CD4-positive, alpha-beta T cell (primary cell): Measurements from ENCODE around the gene ABCB9. TPM values are rescaled to one million over a fixed set of nuclear protein-coding genes. Genes with fewer than 3 reads are reported as not detected.

Experiments used
- ATAC-seq: fragments of 200-7000 bp; cut with Tn5 transposase; one replicate; pipeline ENCODE4 v1.10.0; 2022; ENCODE audit warnings: mild to moderate bottlenecking; ENCODE audit not compliant: poor library complexity
- CTCF ChIA-PET: fragments of 350-600 bp; sonication (Branson Sonifier 250); formaldehyde crosslinking; loops from one replicate; lab custom pipeline; 2021; ENCODE audit warnings: antibody characterized with exemption, inconsistent platforms; lab: Charles Lee
- POLR2A ChIA-PET: fragments of 350-600 bp; sonication (Branson Sonifier 250); formaldehyde crosslinking; loops from one replicate; lab custom pipeline; 2021; ENCODE audit warnings: antibody characterized with exemption, inconsistent platforms; lab: Charles Lee
- DNase-seq, 14 experiments: peaks; one replicate each; pipeline ENCODE4 v3.0.0-alpha.2; 2013 to 2020; ENCODE audit warnings: mixed read lengths in 2 of 14
- H3K27ac ChIP-seq, 2 donors: one replicate each; pipeline versions ENCODE4 v1.5.1 to v1.7.0; 2013; ENCODE audit warnings: low read length in 2 of 2, low read depth in 1 of 2, mild to moderate bottlenecking in 1 of 2
- H3K27me3 ChIP-seq, 2 experiments: 1 replicate in 1 of 2; 2 replicates in 1 of 2; pipeline versions ENCODE4 v1.6.1 to v1.7.0; 2013; ENCODE audit warnings: low read length in 2 of 2, control low read depth in 1 of 2, mild to moderate bottlenecking in 1 of 2, moderate library complexity in 1 of 2; ENCODE audit not compliant: insufficient read depth in 2 of 2, control insufficient read depth in 1 of 2
- H3K36me3 ChIP-seq: one replicate; pipeline ENCODE4 v1.6.1; 2013; ENCODE audit warnings: low read length, control low read depth; ENCODE audit not compliant: insufficient read depth
- H3K4me1 ChIP-seq: one replicate; pipeline ENCODE4 v1.6.1; 2013; ENCODE audit warnings: low read length, control low read depth; ENCODE audit not compliant: insufficient read depth
- H3K4me3 ChIP-seq: one replicate; pipeline ENCODE4 v1.5.1; 2013; ENCODE audit warnings: mild to moderate bottlenecking, low read length, moderate library complexity
- H3K9me3 ChIP-seq, 2 experiments: 1 replicate in 1 of 2; 2 replicates in 1 of 2; pipeline versions ENCODE4 v1.6.1 to v1.7.0; 2013; ENCODE audit warnings: low read length in 2 of 2, mild to moderate bottlenecking in 2 of 2, control low read depth in 1 of 2, moderate library complexity in 1 of 2; ENCODE audit not compliant: control insufficient read depth in 1 of 2, insufficient read depth in 1 of 2
- H3K27ac Mint-ChIP-seq: one replicate; pipeline ENCODE4 v1.8.0; 2020; ENCODE audit warnings: mixed read lengths
- H3K27me3 Mint-ChIP-seq: one replicate; pipeline ENCODE4 v1.8.0; 2021; ENCODE audit warnings: mixed read lengths
- H3K36me3 Mint-ChIP-seq: one replicate; pipeline ENCODE4 v1.8.0; 2021; ENCODE audit warnings: low read depth, mixed read lengths
- H3K4me1 Mint-ChIP-seq: one replicate; pipeline ENCODE4 v1.8.0; 2021; ENCODE audit warnings: low read depth, mixed read lengths
- H3K4me3 Mint-ChIP-seq: one replicate; pipeline ENCODE4 v1.8.0; 2020; ENCODE audit warnings: mild to moderate bottlenecking, mixed read lengths
- H3K9me3 Mint-ChIP-seq: one replicate; pipeline ENCODE4 v1.8.0; 2020; ENCODE audit warnings: mixed read lengths
- CTCF ChIP-seq: fragments of 200-600 bp; IDR thresholded peaks from one replicate; pipeline ENCODE4 v1.8.0; 2022; ENCODE audit warnings: antibody characterized with exemption, mild to moderate bottlenecking
- intact Hi-C, 2 experiments: fragments of 100-400 bp; cut with DNase I in 1 of 2; cut with micrococcal nuclease in 1 of 2; formaldehyde crosslinking; loops; one replicate each; pipeline versions ENCODE4 v1.15.1 to v1.9.0; 2023 to 2025; cut with DNase I, micrococcal nuclease
- total RNA-seq, 174 experiments: library from RNA in 2 of 174; stranded (reverse) in 2 of 174; gene quantifications; one replicate each; pipeline ENCODE4 v1.2.3 and lab custom pipeline; 2021 to 2026

ABCB9 gene
- total RNA-seq, 2 experiments from 2014 or later: 5.4 to 6.2 TPM

- Histone ChIP-seq H3K27me3 (no peaks in the 10 kb centered on the region), H3K4me1 (no peaks in the 10 kb centered on the region), H3K36me3 (no peaks in the 10 kb centered on the region), H3K27ac (no peak overlapping the region), H3K9me3 (no peaks in the 10 kb centered on the region), H3K4me3 (no peak overlapping the region)
- no peak overlapping the region for H3K27ac Mint-ChIP-seq
- ATAC-seq (no peak), DNase-seq (no peak)
- no peak for TF ChIP-seq CTCF
- H3K9me3 Mint-ChIP-seq: no peaks in the 10 kb centered on the region
- H3K36me3 Mint-ChIP-seq: no peaks in the 10 kb centered on the region
- intact Hi-C loops: loop anchor here in 1 of 2 experiments (10.0 kb wide), 1 partner anchor 320 kb away; no protein-coding TSS in a partner anchor
- no peaks in the 10 kb centered on the region for H3K27me3 Mint-ChIP-seq
- ChIA-PET CTCF (no interaction called here), POLR2A (interaction anchor here (1.8 kb wide), 1 partner anchor 19 kb away, joined by 9 read pairs; the partner anchor contains the start of gene OGFOD2)
- peaks cover 6% of the 10 kb centered on the region for H3K4me1 Mint-ChIP-seq
- no peak overlapping the region for H3K4me3 Mint-ChIP-seq
Measured at GRCh38 chr12:122955156-122955555, 11.1 kb downstream of the ABCB9 start.

DNA sequence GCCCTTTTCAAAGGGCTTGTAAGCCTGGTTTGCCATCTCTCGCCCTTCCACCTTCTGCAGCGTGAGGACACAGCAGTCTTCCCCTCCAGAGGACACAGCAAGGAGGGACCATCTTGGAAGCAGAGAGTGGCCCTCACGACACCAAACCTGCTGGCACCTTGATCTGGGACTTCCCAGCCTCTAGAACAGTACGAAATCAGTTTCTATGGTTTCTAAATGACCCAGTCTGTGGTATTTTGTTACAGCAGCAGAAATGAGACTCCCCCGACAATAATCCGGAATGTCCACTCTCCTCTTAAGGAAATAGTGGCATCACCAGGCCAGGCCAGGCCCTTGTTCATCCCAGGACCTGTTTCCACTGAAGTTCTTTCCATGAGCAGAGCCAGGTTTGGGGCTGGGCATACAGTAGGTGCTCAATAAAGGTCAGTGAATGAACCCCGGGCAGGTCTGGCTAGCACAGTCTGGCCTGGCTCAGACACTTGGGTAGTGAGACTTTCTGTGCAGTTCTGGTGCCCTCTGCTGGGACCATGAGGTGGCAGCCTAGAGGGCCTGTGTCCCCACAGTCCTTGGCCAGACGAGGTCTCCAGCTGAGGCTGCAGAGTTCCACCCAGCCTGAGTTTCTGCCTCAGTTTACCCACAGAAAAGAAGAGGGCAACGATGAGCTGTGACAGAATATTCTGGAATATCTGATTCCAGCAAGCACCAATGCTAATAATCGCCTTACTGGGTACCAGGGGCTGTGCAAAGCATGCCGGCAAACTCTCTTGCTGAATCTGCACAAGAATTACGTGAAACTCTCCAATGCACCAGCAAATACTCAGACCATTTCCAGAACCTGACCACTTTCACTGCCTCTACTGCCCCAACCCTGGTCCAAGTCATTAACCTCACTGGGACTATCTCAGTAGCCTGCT, 14.0 kb downstream of the ABCB9 start:
- no peak overlapping the region for H3K4me3 Mint-ChIP-seq

More for the DNA sequence above, 14.0 kb downstream of the ABCB9 start:
- Histone ChIP-seq H3K36me3 (no peaks in the 10 kb centered on the region), H3K27me3 (no peaks in the 10 kb centered on the region), H3K4me1 (peaks cover 6% of the 10 kb centered on the region), H3K4me3 (no peak overlapping the region), H3K27ac (no peak overlapping the region), H3K9me3 (no peaks in the 10 kb centered on the region)
- ATAC-seq (peak; percentile 99), DNase-seq (peak; percentile 62 to 87 (median 70))
- H3K9me3 Mint-ChIP-seq: no peaks in the 10 kb centered on the region
- CTCF ChIA-PET: interaction anchor here (0.6 to 2.8 kb wide), 9 partner anchors 25 to 159 kb away, joined by 3 to 20 read pairs (median 4); partner anchors contain the start of gene VPS37B
- H3K27ac Mint-ChIP-seq: no peak overlapping the region
- peaks cover 9% of the 10 kb centered on the region for H3K36me3 Mint-ChIP-seq
- no peaks in the 10 kb centered on the region for H3K27me3 Mint-ChIP-seq
- peak; percentile 83 for TF ChIP-seq CTCF
- POLR2A ChIA-PET: interaction anchor here (0.5 to 0.7 kb wide), 2 partner anchors 56 to 64 kb away, joined by 3 read pairs; partner anchors contain the start of gene VPS37B
- intact Hi-C loops: loop anchor here (1.0 to 10.0 kb wide), 3 partner anchors 92 to 317 kb away; no protein-coding TSS in a partner anchor
- peaks cover 6% of the 10 kb centered on the region for H3K4me1 Mint-ChIP-seq
